ENCODE measurements around the gene TMCO2.

- TF ChIP-seq CTCF (IDR thresholded peaks at IDR 0.05; ENCODE audit: borderline replicate concordance, extremely low read depth, low read length, poor library complexity, severe bottlenecking) (no peak), EZH2 (IDR thresholded peaks at IDR 0.05; ENCODE audit: borderline replicate concordance, low read depth, low read length, severe bottlenecking) (no peak)
These were observed 9.6 kb downstream of the TMCO2 start for GRCh38 chr1:40257313-40257687.
